ENCODE data around the gene ATAD3C. TPM values are rescaled to one million over a fixed set of nuclear protein-coding genes. Genes with fewer than 3 reads are reported as not detected.

The ATAD3C gene
- total and polyA plus RNA-seq, 10 of the 15 experiments (the other 5 are each of a cell fraction or from before 2014, with no cell fraction given), result 0.03 to 3.1 (median 0.86) TPM

GRCh38 chr1:1462318-1462966 lies 13.0 kb downstream of the ATAD3C start (continued):
- no peak for TF ChIP-seq MLLT1 (IDR thresholded peaks at IDR 0.05)
- no peak for TF ChIP-seq IRF3 (IDR thresholded peaks at IDR 0.05)
- TF ChIP-seq FOXM1 (IDR thresholded peaks at IDR 0.05; ENCODE audit: low read depth, low read length), result no peak
- no peak for TF ChIP-seq SMARCA5 (IDR thresholded peaks at IDR 0.05)
- TF ChIP-seq SP1 (IDR thresholded peaks at IDR 0.05; ENCODE audit: low read depth, low read length), result no peak
- TF ChIP-seq PKNOX1 (IDR thresholded peaks at IDR 0.05), result peak; percentile 52; the same call in 1 of the 2 replicates
- TF ChIP-seq NFYA (IDR thresholded peaks at IDR 0.05; ENCODE audit: borderline replicate concordance, low read depth, low read length), result no peak
- no peak for TF ChIP-seq WRNIP1 (IDR thresholded peaks at IDR 0.05; ENCODE audit: borderline replicate concordance, low read depth, low read length)
- no peak for TF ChIP-seq SUZ12 (IDR thresholded peaks at IDR 0.05; ENCODE audit: unreplicated experiment)
- no peak for TF ChIP-seq KAT2A (conservative IDR thresholded peaks at IDR 0.05; ENCODE audit: control insufficient read depth, low read depth, low read length)
- no peak for TF ChIP-seq ELK1 (IDR thresholded peaks at IDR 0.05; ENCODE audit: low read depth, low read length)
- TF ChIP-seq ZBTB11 (CRISPR knock-in tag; IDR thresholded peaks at IDR 0.05), result no peak
- TF ChIP-seq IRF4 (IDR thresholded peaks at IDR 0.05; ENCODE audit: low read depth, low read length), result no peak
- no peak; a peak in 1 of 4 replicates for TF ChIP-seq IKZF2 (IDR thresholded peaks at IDR 0.05)
- peak; percentile 55; the same call in 1 of the 2 replicates for TF ChIP-seq RAD51 (IDR thresholded peaks at IDR 0.05)
- TF ChIP-seq MEF2A (IDR thresholded peaks at IDR 0.05; ENCODE audit: insufficient read depth, low read depth, low read length), result no peak
- TF ChIP-seq RELA (IDR thresholded peaks at IDR 0.05; ENCODE audit: borderline replicate concordance, partially characterized antibody), result no peak
- no peak for TF ChIP-seq NR2C1 (IDR thresholded peaks at IDR 0.05)
- no peak for TF ChIP-seq ZNF24 (IDR thresholded peaks at IDR 0.05)
- no peak for TF ChIP-seq TAF1 (IDR thresholded peaks at IDR 0.05; ENCODE audit: borderline replicate concordance, low read depth, low read length)
- no peak for TF ChIP-seq SMAD1 (IDR thresholded peaks at IDR 0.05; ENCODE audit: low read depth, partially characterized antibody)
- TF ChIP-seq USF2 (IDR thresholded peaks at IDR 0.05; ENCODE audit: borderline replicate concordance, low read depth, low read length), result no peak; the same call in 1 of the 2 replicates

All from GM12878 (cell line).